Measurements from ENCODE around the gene BET1L.

DNA sequence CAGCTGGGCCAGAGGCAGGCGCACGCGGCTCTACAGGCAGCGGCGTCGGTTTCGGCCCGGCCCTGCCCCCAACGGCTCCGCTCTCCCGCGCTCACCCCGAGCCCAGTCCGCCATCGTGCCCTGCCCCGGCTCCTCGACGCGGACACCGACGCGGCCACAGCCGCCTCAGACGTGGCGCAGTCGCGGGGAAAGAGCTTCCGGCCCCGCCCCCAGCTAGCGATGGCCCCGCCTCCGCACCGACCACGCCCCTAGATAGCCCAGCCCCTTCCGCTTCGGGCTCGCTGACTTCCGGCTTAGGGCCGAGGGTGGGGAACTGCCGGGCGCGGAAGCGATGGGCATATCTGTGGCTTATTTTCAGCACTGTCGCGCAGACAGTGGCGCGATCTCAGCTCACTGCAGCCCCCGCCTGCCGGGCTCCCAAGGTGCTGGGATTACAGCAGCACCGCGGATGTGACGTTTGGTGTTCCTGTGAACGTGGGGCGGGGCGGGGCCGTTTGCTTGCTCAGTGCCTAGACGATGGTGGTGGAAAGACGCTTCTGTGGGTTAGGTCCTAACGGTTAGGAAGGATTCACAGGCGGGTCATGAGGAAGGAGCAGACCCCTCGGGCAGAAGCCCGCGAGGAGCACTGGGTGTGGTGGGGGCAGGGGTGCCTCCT, at the start of gene BET1L, which contains the start of gene RIC8A:
- TF ChIP-seq, protein P1, sequence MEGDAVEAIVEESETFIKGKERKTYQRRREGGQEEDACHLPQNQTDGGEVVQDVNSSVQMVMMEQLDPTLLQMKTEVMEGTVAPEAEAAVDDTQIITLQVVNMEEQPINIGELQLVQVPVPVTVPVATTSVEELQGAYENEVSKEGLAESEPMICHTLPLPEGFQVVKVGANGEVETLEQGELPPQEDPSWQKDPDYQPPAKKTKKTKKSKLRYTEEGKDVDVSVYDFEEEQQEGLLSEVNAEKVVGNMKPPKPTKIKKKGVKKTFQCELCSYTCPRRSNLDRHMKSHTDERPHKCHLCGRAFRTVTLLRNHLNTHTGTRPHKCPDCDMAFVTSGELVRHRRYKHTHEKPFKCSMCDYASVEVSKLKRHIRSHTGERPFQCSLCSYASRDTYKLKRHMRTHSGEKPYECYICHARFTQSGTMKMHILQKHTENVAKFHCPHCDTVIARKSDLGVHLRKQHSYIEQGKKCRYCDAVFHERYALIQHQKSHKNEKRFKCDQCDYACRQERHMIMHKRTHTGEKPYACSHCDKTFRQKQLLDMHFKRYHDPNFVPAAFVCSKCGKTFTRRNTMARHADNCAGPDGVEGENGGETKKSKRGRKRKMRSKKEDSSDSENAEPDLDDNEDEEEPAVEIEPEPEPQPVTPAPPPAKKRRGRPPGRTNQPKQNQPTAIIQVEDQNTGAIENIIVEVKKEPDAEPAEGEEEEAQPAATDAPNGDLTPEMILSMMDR (conservative IDR thresholded peaks at IDR 0.05; ENCODE audit: low read length): no peak
- TF ChIP-seq EZH2phosphoT487 (IDR thresholded peaks at IDR 0.05; ENCODE audit: borderline replicate concordance, low read depth, low read length): no peak

Measured in OCI-LY7 (cell line).